OCI-LY7 (cell line): ENCODE results near the gene DIP2C.

Experiments used
- EZH2phosphoT487 ChIP-seq: fragments of 200-600 bp; sonication (generic); IDR thresholded peaks from 2 replicates; pipeline ENCODE4 v1.6.1; 2018; ENCODE audit warnings: low read depth, borderline replicate concordance, mild to moderate bottlenecking, mixed run types, antibody characterized with exemption, low read length, moderate library complexity, mixed read lengths
- TF ChIP-seq, protein P1 (sequence below): fragments of 200-600 bp; sonication (generic); conservative IDR thresholded peaks from 2 replicates; pipeline ENCODE4 v1.5.1; 2014; ENCODE audit warnings: mild to moderate bottlenecking, antibody characterized with exemption, low read length, moderate library complexity, mixed read lengths

DNA sequence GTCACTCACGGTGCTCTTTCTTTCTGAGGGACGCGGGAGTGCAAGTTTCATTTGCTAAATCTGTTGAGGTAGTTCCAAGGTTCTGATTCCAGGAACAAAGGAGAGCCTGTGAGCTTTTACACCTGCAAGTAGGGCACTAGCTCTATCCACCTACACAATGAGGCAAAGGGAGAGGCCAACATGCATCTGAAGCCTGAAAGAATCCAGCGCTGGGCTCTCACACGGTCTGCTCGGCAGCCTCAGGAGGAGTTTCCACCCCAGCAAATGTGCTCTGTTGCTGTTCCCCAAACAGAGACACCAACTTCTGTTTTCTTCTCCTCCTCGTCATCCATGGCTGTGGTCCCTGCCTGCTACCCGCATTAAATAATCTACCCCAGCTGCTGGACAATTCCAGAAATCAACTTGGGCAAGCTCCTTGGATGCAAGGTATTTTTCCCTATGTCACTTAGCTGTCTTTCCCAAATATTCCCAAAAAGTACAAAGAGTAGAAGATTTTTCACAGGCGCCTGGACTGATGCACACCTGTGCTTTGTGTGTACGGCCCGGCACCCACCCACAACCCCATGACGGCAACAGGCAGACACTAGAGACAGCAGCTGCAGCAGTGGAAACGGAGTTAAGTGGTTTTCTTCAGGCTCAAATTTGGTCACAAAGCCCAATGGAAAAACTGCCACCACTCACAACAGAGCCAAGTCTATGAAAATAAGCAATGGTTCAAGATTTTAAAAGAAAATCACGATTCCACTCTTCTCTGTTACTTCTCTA lies 377.4 kb downstream of the DIP2C start:
- TF ChIP-seq, protein P1, sequence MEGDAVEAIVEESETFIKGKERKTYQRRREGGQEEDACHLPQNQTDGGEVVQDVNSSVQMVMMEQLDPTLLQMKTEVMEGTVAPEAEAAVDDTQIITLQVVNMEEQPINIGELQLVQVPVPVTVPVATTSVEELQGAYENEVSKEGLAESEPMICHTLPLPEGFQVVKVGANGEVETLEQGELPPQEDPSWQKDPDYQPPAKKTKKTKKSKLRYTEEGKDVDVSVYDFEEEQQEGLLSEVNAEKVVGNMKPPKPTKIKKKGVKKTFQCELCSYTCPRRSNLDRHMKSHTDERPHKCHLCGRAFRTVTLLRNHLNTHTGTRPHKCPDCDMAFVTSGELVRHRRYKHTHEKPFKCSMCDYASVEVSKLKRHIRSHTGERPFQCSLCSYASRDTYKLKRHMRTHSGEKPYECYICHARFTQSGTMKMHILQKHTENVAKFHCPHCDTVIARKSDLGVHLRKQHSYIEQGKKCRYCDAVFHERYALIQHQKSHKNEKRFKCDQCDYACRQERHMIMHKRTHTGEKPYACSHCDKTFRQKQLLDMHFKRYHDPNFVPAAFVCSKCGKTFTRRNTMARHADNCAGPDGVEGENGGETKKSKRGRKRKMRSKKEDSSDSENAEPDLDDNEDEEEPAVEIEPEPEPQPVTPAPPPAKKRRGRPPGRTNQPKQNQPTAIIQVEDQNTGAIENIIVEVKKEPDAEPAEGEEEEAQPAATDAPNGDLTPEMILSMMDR = no peak
- no peak for TF ChIP-seq EZH2phosphoT487
